ENCODE results near the gene ZNF160. TPM values are rescaled to one million over a fixed set of nuclear protein-coding genes. Genes with fewer than 3 reads are reported as not detected.
"Not testable (repeated sequence)": the region's sequence is repeated elsewhere in the genome, so short reads cannot be mapped to it uniquely, and the experiment has no call there.

The ZNF160 gene
- total RNA-seq, 1 experiment from 2014 or later, result 19.4 TPM

DNA sequence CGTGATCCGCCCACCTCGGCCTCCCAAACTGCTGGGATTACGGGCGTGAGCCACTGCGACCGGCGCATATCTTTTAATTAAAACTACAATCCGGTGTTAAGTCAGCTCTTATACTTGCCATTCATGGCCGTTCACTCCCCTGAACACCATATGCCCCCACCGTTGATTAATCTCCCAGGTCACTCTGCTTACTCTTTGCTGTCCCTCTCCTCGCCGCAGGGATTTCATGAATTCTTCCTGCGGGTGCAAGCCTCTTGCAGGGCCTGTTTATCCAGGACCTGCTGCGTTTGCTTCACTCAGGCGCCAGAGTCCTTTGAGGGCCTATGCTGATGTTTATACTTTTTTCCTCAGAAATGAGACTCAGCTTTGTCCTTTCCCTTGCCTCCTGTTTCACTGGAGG, 57.7 kb downstream of the ZNF160 start:
- in situ Hi-C loops (cut with HindIII; ENCODE audit: low pct_unique_long_range_greater_than_20kb, low sequenced_read_pairs), result no loop called here

DNA sequence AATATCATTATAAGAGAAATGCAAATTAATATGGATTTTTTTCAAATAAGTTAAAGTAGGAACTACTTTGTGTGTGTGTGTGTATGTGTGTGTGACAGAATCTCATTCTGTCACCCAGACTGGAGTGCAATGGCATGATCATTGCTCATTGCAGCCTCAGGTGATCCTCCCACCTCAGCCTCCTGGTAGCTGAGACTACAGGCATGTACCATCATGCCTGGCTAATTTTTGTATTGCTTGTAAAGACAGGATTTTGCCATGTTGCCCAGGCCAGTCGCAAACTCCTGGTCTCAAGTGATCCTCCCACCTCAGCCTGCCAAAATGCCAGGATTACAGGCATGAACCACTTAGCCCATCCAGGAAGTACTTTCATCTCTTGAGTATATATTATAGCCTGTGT, 61.9 kb downstream of the ZNF160 start:
- in situ Hi-C loops (cut with HindIII; ENCODE audit: low pct_unique_long_range_greater_than_20kb, low sequenced_read_pairs), result no loop called here
- DNase-seq (ENCODE audit: low read depth, low spot score), result no peak

More for the DNA sequence above, 57.7 kb downstream of the ZNF160 start:
- DNase-seq (ENCODE audit: low read depth, low spot score), result no peak

DNA sequence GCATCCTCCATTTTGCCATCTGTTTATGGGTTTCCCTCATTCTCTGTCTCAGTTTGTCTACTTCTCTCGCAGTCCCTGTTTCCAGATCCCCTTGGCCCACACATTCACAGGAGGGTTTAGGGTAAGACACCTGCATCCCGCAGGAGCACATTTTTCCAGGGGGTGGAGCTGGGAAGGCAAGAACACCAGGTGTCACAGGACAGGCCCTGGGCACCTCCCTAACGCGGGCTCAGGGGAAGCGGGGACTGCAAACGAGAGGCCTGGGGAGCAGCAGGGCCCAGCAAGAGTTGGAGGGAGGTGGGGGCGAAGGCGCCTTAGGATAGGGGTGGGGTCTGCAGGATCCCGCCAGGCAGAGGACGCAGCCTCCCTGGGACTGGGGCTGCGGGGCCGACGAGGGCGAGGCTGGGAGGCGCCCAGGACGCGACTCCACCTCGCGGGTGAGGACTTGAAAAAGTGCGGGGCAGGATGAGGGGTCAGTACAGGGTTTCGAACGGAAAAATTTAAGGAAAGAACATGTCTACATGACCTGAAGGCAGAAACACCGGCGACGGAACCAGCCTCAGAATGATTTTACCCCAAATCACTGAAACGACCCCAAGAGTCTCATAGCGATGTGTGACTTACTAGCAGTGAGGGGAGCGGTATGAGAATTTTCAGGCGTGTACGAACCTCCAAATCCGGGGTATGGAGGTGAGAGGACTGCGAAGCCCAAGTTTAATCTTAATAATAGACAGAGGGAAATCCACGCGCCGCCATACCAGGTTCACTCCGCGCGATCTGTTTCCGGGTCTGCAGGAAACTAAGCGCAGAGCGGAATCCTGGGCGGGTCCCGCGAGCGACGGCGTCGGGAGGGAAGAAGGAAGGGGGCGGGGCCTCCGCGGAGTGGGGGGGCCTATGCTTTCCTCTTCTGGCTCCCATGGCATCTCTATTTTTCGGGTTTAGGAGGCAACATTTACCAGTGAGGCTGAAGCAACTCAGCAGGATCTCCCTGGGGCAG, 65.8 kb downstream of the ZNF160 start:
- in situ Hi-C loops (cut with HindIII; ENCODE audit: low pct_unique_long_range_greater_than_20kb, low sequenced_read_pairs), result no loop called here

DNA sequence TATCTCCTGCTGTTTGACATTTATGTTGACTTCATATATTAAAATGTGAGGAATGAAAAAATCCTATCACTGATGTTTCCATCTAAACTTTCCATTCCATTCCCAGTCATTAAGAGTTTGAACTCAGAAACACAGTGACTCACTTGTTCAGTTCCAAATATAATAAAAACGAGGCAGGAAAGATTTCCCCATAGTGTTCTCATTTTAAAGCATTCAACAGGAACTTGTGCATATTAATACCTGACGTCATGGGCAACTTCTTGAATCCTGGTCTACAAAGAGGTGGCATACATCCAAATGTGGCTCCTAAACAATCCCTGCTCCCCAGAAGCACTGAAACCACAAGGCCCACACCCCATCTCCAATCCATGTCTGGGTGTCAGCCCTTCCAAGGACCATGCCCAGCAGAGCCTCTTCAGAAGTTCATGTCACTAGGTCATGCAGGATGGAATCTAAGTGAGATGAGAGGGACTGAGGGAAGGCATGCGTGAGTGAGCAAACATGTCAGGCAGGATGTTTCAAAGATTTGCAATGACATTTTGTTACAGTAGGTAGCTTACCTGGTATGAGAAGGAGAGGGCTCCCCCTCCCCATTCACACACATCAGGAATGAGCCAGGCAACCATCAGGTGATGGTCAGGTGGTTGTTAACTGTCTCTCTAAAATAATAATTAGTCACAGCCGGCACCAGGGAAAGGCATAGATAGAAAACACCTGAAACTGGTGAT, 68.1 kb downstream of the ZNF160 start:
- no peak for DNase-seq (ENCODE audit: low read depth, low spot score)

More for the DNA sequence above, 65.8 kb downstream of the ZNF160 start:
- peak; percentile 27 for DNase-seq (ENCODE audit: low read depth, low spot score)

DNA sequence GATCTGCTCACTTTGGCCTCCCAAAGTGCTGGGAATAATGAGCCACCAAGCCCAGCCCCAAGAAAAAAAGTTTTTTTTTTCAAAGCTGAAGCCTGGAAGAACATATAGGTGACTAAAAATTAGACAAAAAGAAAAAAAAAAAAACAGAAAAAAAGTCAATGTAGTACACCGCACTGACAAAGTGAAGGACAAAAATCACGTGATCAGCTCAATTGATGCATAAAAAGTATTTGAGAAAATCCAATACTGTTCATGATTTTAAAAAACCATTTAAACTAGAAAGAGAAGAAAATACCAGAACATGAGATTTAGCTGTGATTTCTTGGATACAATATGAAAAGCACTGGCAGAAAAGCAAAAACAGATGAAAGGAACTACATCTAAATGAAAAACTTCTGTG, 69.2 kb downstream of the ZNF160 start:
- DNase-seq (ENCODE audit: low read depth, low spot score), result no peak
- in situ Hi-C loops (cut with HindIII; ENCODE audit: low pct_unique_long_range_greater_than_20kb, low sequenced_read_pairs), result no loop called here

More for the DNA sequence above, 68.1 kb downstream of the ZNF160 start:
- in situ Hi-C loops (cut with HindIII; ENCODE audit: low pct_unique_long_range_greater_than_20kb, low sequenced_read_pairs), result no loop called here

DNA sequence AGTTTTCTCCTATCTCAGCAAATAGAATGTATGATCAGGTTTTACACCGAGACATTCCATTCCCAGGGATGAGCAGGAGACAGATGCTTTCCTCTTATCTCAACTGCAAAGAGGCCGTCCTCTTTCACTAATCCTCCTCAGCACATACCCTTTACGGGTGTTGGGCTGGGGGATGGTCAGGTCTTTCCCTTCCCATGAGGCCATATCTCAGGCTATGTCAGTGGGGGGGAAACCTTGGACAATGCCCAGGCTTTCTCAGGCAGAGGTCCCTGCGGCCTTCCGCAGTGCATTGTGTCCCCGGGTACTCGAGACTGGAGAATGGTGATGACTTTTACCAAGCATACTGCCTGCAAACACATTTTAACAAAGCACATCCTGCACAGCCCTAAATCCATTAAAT, 74.9 kb downstream of the ZNF160 start:
- in situ Hi-C loops (cut with HindIII; ENCODE audit: low pct_unique_long_range_greater_than_20kb, low sequenced_read_pairs); DNase-seq (ENCODE audit: low read depth, low spot score): not testable (repeated sequence)

DNA sequence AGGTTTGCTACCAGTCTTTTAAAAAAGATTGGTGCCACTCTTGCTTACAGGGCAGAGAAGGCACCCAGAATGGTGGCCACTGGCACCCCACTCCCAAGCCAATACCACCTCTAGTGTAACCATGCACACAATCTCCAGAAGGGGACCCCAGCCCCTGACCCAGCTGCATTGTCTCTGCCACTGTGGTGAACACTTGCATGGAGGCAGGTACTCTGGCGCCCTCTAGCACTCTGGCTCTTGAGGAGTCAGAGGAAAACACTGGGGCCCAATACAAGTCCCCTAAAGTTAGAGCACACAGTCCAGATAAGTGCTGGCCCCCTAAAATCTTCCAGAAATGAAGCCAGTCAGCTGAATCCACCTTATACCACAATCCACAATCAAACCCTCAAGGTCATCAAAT, 83.5 kb downstream of the ZNF160 start:
- no peak for DNase-seq (ENCODE audit: low read depth, low spot score)
- in situ Hi-C loops (cut with HindIII; ENCODE audit: low pct_unique_long_range_greater_than_20kb, low sequenced_read_pairs), result no loop called here

Other genes starting within 250 kb of the ZNF160 start
- 19.1 and 22.7 TPM in 2 replicates for gene ZNF468, start 245.8 kb downstream of the ZNF160 start, total RNA-seq (2014; rRNA removed; shearing (Covaris generic))
- 4.9 and 9.9 TPM in 2 replicates for gene ZNF320, start 205.8 kb downstream of the ZNF160 start, total RNA-seq (2014; rRNA removed; shearing (Covaris generic))
- 1.5 and 1.9 TPM in 2 replicates for gene ZNF888, start 180.0 kb downstream of the ZNF160 start, total RNA-seq (2014; rRNA removed; shearing (Covaris generic))
- 9.0 and 9.1 TPM in 2 replicates for gene ZNF816, start 140.5 kb downstream of the ZNF160 start, total RNA-seq (2014; rRNA removed; shearing (Covaris generic))
- gene ERVV-1, start 89.5 kb downstream of the ZNF160 start, total RNA-seq (2014; rRNA removed; shearing (Covaris generic)), result not detected in 2 replicates
- gene ERVV-2, start 58.7 kb downstream of the ZNF160 start, total RNA-seq (2014; rRNA removed; shearing (Covaris generic)), result 0.08 and 0.18 TPM in 2 replicates
- gene ZNF415, start 29.5 kb upstream of the ZNF160 start, total RNA-seq (2014; rRNA removed; shearing (Covaris generic)), result 0.21 TPM in 1 of 2 replicates, not detected in the other
- 5.9 and 6.7 TPM in 2 replicates for gene ZNF347, start 55.6 kb upstream of the ZNF160 start, total RNA-seq (2014; rRNA removed; shearing (Covaris generic))
- not detected in 2 replicates for gene ZNF665, start 89.9 kb upstream of the ZNF160 start, total RNA-seq (2014; rRNA removed; shearing (Covaris generic))
- gene ZNF677, start 151.5 kb upstream of the ZNF160 start, total RNA-seq (2014; rRNA removed; shearing (Covaris generic)), result 6.2 and 8.0 TPM in 2 replicates
- not detected in 2 replicates for gene VN1R2, start 154.9 kb upstream of the ZNF160 start, total RNA-seq (2014; rRNA removed; shearing (Covaris generic))
- gene VN1R4, start 164.3 kb upstream of the ZNF160 start, total RNA-seq (2014; rRNA removed; shearing (Covaris generic)), result not detected in 2 replicates
- gene ZNF845, start 230.3 kb upstream of the ZNF160 start, total RNA-seq (2014; rRNA removed; shearing (Covaris generic)), result 10.2 and 12.7 TPM in 2 replicates

Measured in SK-MEL-5 (cell line).